ENCODE measurements around the gene RAI2.

DNA sequence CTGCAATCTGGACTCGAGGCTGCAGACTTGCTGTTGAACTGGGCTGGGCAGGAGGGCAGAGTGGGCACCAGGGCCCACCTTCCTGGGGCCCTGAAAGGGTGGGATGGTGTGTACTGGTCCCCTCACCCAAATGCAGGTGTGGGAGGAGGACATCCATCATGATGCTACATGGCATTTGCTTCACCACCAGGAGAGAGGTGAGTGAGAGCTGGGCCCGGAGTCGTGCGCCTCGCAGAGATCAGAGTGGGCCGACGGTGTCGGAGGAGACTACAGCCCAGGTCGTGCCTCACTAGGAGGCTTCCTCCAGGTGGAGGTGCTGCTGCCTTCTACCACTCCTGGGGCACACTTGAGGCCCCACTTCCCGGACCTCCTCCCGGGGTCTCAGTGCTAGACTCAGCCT is 73.5 kb downstream of the RAI2 start:
- TF ChIP-seq, protein P1, sequence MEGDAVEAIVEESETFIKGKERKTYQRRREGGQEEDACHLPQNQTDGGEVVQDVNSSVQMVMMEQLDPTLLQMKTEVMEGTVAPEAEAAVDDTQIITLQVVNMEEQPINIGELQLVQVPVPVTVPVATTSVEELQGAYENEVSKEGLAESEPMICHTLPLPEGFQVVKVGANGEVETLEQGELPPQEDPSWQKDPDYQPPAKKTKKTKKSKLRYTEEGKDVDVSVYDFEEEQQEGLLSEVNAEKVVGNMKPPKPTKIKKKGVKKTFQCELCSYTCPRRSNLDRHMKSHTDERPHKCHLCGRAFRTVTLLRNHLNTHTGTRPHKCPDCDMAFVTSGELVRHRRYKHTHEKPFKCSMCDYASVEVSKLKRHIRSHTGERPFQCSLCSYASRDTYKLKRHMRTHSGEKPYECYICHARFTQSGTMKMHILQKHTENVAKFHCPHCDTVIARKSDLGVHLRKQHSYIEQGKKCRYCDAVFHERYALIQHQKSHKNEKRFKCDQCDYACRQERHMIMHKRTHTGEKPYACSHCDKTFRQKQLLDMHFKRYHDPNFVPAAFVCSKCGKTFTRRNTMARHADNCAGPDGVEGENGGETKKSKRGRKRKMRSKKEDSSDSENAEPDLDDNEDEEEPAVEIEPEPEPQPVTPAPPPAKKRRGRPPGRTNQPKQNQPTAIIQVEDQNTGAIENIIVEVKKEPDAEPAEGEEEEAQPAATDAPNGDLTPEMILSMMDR (IDR thresholded peaks at IDR 0.05; ENCODE audit: poor library complexity): no peak
- no peak for TF ChIP-seq EZH2 (IDR thresholded peaks at IDR 0.05; ENCODE audit: borderline replicate concordance)
- no peak for TF ChIP-seq EZH2phosphoT487 (IDR thresholded peaks at IDR 0.05; ENCODE audit: low read depth, severe bottlenecking, unreplicated experiment)

All from hepatocyte (in vitro differentiated cells).